ENCODE data around the gene CCDC87. TPM values are rescaled to one million over a fixed set of nuclear protein-coding genes. Genes with fewer than 3 reads are reported as not detected.

Gene CCDC87
- total RNA-seq, 6 experiments from 2014 or later: 0.19 to 0.66 (median 0.37) TPM

- H3K9me3 Mint-ChIP-seq: no peaks in the 10 kb centered on the region
- H3K36me3 Mint-ChIP-seq (ENCODE audit: low read depth): no peaks in the 10 kb centered on the region
- no peak for DNase-seq
- peaks cover 7% of the 10 kb centered on the region for H3K27me3 Mint-ChIP-seq (ENCODE audit: insufficient read depth)
- no peak overlapping the region for H3K4me3 Mint-ChIP-seq
- TF ChIP-seq, protein P1, sequence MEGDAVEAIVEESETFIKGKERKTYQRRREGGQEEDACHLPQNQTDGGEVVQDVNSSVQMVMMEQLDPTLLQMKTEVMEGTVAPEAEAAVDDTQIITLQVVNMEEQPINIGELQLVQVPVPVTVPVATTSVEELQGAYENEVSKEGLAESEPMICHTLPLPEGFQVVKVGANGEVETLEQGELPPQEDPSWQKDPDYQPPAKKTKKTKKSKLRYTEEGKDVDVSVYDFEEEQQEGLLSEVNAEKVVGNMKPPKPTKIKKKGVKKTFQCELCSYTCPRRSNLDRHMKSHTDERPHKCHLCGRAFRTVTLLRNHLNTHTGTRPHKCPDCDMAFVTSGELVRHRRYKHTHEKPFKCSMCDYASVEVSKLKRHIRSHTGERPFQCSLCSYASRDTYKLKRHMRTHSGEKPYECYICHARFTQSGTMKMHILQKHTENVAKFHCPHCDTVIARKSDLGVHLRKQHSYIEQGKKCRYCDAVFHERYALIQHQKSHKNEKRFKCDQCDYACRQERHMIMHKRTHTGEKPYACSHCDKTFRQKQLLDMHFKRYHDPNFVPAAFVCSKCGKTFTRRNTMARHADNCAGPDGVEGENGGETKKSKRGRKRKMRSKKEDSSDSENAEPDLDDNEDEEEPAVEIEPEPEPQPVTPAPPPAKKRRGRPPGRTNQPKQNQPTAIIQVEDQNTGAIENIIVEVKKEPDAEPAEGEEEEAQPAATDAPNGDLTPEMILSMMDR (IDR thresholded peaks at IDR 0.05): no peak
- H3K27ac Mint-ChIP-seq: no peak overlapping the region
- H3K4me1 Mint-ChIP-seq (ENCODE audit: low read depth): peaks cover 5% of the 10 kb centered on the region; the same call in 1 of the 2 replicates
These were observed 28.3 kb downstream of the CCDC87 start for GRCh38 chr11:66564538-66564937.

DNA sequence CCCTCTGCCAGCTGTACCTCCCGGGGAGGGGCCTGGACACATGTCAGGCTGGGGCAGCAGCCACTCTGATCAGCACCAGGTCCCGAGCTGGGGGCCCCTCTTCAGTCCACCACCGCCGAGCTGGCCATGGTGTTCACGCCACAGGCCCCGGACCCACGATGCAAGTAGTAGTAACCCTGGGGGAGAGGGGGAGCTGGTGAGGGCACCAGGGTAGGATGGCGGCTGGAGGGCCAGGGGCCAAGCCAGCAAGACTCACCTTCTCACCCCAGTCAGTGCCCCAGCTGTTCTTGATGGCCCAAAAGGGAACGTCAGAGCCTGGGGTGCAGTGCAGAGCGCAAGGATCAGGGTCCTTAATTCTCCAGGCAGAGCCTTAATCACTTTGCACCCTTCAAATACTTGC lies 29.0 kb downstream of the CCDC87 start:
- H3K9me3 Mint-ChIP-seq: no peaks in the 10 kb centered on the region
- no peak overlapping the region for H3K27ac Mint-ChIP-seq
- no peaks in the 10 kb centered on the region for H3K36me3 Mint-ChIP-seq (ENCODE audit: low read depth)
- TF ChIP-seq, protein P1 (IDR thresholded peaks at IDR 0.05): no peak
- H3K27me3 Mint-ChIP-seq (ENCODE audit: insufficient read depth): peaks cover 6% of the 10 kb centered on the region
- DNase-seq: no peak
- peaks cover 5% of the 10 kb centered on the region; the same call in 1 of the 2 replicates for H3K4me1 Mint-ChIP-seq (ENCODE audit: low read depth)
- no peak overlapping the region for H3K4me3 Mint-ChIP-seq

DNA sequence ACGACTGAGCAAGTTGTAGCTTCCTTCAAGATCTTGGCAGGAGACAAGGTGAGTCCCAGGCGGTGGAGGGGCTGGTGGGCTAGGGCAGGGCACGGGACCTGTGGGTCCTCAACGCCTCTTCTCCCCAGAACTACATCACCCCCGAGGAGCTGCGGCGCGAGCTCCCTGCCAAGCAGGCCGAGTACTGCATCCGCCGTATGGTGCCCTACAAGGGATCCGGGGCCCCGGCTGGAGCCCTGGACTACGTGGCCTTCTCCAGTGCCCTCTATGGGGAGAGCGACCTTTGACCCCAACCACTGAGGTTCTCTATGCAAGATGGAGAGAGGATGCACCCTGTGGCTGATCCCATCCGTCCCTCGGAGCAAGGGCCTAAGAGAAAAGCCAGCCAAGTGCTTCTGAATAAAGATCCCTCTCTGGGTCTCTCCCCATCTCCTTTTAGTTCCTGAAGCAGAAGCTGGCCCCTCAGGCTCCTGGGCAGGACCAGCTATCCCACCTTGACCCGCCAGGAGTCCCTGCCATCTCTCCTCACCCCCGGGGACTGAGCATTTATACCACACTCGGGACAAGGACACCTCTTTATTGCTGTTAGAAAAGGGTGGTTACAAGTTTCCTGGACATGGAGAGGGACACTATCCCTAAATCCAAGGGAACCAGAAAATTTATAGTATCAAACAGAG lies 29.8 kb downstream of the CCDC87 start:
- no peaks in the 10 kb centered on the region for H3K9me3 Mint-ChIP-seq
- no peaks in the 10 kb centered on the region for H3K4me1 Mint-ChIP-seq (ENCODE audit: low read depth)
- peaks cover 9% of the 10 kb centered on the region for H3K27me3 Mint-ChIP-seq (ENCODE audit: insufficient read depth)
- DNase-seq: no peak
- no peaks in the 10 kb centered on the region for H3K36me3 Mint-ChIP-seq (ENCODE audit: low read depth)
- no peak overlapping the region for H3K27ac Mint-ChIP-seq
- TF ChIP-seq, protein P1 (IDR thresholded peaks at IDR 0.05): no peak
- no peak overlapping the region for H3K4me3 Mint-ChIP-seq

- TF ChIP-seq, protein P1 (IDR thresholded peaks at IDR 0.05): no peak
- no peak overlapping the region for H3K27ac Mint-ChIP-seq
- DNase-seq: no peak
- H3K27me3 Mint-ChIP-seq (ENCODE audit: insufficient read depth): peaks cover 15% of the 10 kb centered on the region
- no peaks in the 10 kb centered on the region for H3K9me3 Mint-ChIP-seq
- no peaks in the 10 kb centered on the region for H3K36me3 Mint-ChIP-seq (ENCODE audit: low read depth)
- H3K4me3 Mint-ChIP-seq: no peak overlapping the region
- H3K4me1 Mint-ChIP-seq (ENCODE audit: low read depth): no peaks in the 10 kb centered on the region
These were observed 30.6 kb downstream of the CCDC87 start for GRCh38 chr11:66562275-66562674.

DNA sequence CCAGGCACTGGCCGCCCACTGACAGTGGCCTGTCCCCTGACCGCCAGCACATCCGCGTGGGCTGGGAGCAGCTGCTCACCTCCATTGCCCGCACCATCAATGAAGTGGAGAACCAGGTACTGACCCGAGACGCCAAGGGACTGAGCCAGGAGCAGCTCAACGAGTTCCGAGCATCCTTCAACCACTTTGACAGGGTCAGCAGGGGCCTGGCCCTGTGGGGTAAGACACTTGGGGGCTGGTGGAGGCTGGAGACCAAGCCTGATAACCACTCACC lies 31.0 kb downstream of the CCDC87 start:
- no peak for DNase-seq
- Mint-ChIP-seq H3K4me3 (no peak overlapping the region), H3K27me3 (ENCODE audit: insufficient read depth) (peaks cover 16% of the 10 kb centered on the region), H3K36me3 (ENCODE audit: low read depth) (no peaks in the 10 kb centered on the region), H3K27ac (no peak overlapping the region), H3K9me3 (no peaks in the 10 kb centered on the region), H3K4me1 (ENCODE audit: low read depth) (no peaks in the 10 kb centered on the region)
- TF ChIP-seq, protein P1 (IDR thresholded peaks at IDR 0.05): no peak
